PC-9 (cell line): Measurements from ENCODE around the gene CLRN2.

Experiments
- EZH2 ChIP-seq: fragments of 200-600 bp; sonication (generic); IDR thresholded peaks from 2 replicates; pipeline ENCODE4 v1.8.0; 2017; ENCODE audit warnings: antibody characterized with exemption, low read depth
- TF ChIP-seq, protein P1 (sequence below): fragments of 200-600 bp; sonication (generic); conservative IDR thresholded peaks from 2 replicates; pipeline ENCODE4 v1.6.1; 2017; ENCODE audit warnings: mixed run types, antibody characterized with exemption, mild to moderate bottlenecking, moderate library complexity

GRCh38 chr4:17528551-17529165 is 13.7 kb downstream of the CLRN2 start:
- TF ChIP-seq, protein P1, sequence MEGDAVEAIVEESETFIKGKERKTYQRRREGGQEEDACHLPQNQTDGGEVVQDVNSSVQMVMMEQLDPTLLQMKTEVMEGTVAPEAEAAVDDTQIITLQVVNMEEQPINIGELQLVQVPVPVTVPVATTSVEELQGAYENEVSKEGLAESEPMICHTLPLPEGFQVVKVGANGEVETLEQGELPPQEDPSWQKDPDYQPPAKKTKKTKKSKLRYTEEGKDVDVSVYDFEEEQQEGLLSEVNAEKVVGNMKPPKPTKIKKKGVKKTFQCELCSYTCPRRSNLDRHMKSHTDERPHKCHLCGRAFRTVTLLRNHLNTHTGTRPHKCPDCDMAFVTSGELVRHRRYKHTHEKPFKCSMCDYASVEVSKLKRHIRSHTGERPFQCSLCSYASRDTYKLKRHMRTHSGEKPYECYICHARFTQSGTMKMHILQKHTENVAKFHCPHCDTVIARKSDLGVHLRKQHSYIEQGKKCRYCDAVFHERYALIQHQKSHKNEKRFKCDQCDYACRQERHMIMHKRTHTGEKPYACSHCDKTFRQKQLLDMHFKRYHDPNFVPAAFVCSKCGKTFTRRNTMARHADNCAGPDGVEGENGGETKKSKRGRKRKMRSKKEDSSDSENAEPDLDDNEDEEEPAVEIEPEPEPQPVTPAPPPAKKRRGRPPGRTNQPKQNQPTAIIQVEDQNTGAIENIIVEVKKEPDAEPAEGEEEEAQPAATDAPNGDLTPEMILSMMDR: no peak
- no peak for TF ChIP-seq EZH2
